HUES6 (cell line): Measurements from ENCODE around the gene GABRR3.

Source experiments
- H3K27ac ChIP-seq: 2 replicates; pipeline ENCODE4 v1.7.0; 2013; ENCODE audit warnings: low read depth, mild to moderate bottlenecking, low read length, inconsistent platforms
- H3K27me3 ChIP-seq: 2 replicates; pipeline ENCODE4 v1.6.1; 2013; ENCODE audit warnings: low read length; ENCODE audit not compliant: control insufficient read depth, insufficient read depth
- H3K36me3 ChIP-seq: 2 replicates; pipeline ENCODE4 v1.6.1; 2013; ENCODE audit warnings: low read length; ENCODE audit not compliant: control insufficient read depth, insufficient read depth
- H3K4me1 ChIP-seq: 2 replicates; pipeline ENCODE4 v1.6.1; 2013; ENCODE audit warnings: low read length; ENCODE audit not compliant: control insufficient read depth, insufficient read depth
- H3K4me3 ChIP-seq: 2 replicates; pipeline ENCODE4 v1.5.1; 2013; ENCODE audit warnings: low read depth, low read length
- H3K9ac ChIP-seq: one replicate; pipeline ENCODE4 v1.6.1; 2013; ENCODE audit warnings: mild to moderate bottlenecking, low read length
- H3K9me3 ChIP-seq: 2 replicates; pipeline ENCODE4 v1.6.1; 2013; ENCODE audit warnings: low read depth, low read length; ENCODE audit not compliant: control insufficient read depth, insufficient read depth

The GABRR3 gene

DNA sequence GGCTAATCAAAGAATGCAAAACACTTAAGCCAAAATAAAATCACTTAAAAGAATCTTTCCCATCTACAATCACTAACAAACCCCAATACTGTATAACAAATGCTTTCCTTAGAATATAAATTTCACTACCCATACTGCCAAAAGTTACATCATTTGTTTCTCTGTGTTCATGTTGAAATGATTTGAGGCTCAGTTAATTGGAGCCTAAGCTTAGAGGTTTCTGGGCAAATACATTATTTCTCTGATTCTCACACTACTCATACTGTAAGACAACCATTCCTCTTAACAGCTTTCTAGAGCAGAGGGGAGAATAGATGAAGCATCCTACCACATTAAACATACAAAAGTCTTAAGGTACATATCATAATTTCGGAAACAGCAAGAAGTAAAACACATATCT lies 65.0 kb downstream of the GABRR3 start:
- no peak overlapping the region for H3K9ac ChIP-seq
- H3K27ac ChIP-seq = no peak overlapping the region
- peaks cover 4% of the 10 kb centered on the region; the same call in 1 of the 2 replicates for H3K36me3 ChIP-seq
- peaks cover 9% of the 10 kb centered on the region for H3K4me1 ChIP-seq
- H3K27me3 ChIP-seq = peaks cover 8% of the 10 kb centered on the region
- no peak overlapping the region for H3K4me3 ChIP-seq
- no peaks in the 10 kb centered on the region for H3K9me3 ChIP-seq

DNA sequence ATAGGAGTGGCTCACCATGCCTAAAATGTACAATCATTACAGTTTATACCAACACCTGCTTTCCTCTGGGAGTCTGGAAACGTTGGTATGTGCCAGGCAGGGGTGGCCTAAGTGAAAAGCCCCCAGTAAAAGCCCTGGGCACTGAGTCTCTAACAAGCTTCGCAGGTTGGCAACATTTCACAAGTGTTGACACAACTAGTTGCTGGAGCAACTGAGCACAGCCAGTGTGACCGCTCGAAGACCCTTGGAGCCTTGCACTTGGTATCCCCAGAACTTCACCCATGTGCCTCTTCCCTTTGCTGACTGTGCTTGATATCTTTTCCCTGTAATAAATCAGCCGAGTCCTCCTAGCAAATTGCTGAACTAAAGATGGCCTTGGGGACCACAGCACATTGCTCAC lies 65.6 kb downstream of the GABRR3 start:
- no peak overlapping the region for H3K9ac ChIP-seq
- H3K4me3 ChIP-seq = no peak overlapping the region
- H3K27me3 ChIP-seq = peaks cover 8% of the 10 kb centered on the region

GRCh38 chr3:97968376-97968775 lies 66.7 kb downstream of the GABRR3 start:
- Histone ChIP-seq H3K9ac (no peak overlapping the region), H3K27me3 (peaks cover 7% of the 10 kb centered on the region), H3K36me3 (peaks cover 4% of the 10 kb centered on the region; the same call in 1 of the 2 replicates), H3K27ac (no peak overlapping the region), H3K4me1 (peaks cover 9% of the 10 kb centered on the region), H3K9me3 (no peaks in the 10 kb centered on the region), H3K4me3 (no peak overlapping the region)

More for the DNA sequence above, 65.6 kb downstream of the GABRR3 start:
- H3K27ac ChIP-seq = no peak overlapping the region
- H3K36me3 ChIP-seq = peaks cover 4% of the 10 kb centered on the region; the same call in 1 of the 2 replicates
- peaks cover 9% of the 10 kb centered on the region for H3K4me1 ChIP-seq
- H3K9me3 ChIP-seq = no peaks in the 10 kb centered on the region

- Histone ChIP-seq H3K27ac (no peak overlapping the region), H3K27me3 (peaks cover 3% of the 10 kb centered on the region; the same call in 1 of the 2 replicates), H3K9ac (no peak overlapping the region), H3K9me3 (no peaks in the 10 kb centered on the region), H3K36me3 (peaks cover 4% of the 10 kb centered on the region; the same call in 1 of the 2 replicates), H3K4me3 (no peak overlapping the region), H3K4me1 (peaks cover 9% of the 10 kb centered on the region)
Observed at GRCh38 chr3:97967966-97968365, 67.1 kb downstream of the GABRR3 start.

- Histone ChIP-seq H3K27ac (no peak overlapping the region), H3K36me3 (0 out of 2 replicates have a peak, but pooled peaks cover 5% of the 10 kb centered on the region), H3K27me3 (no peaks in the 10 kb centered on the region), H3K9ac (no peak overlapping the region), H3K4me3 (no peak overlapping the region), H3K4me1 (no peaks in the 10 kb centered on the region), H3K9me3 (no peaks in the 10 kb centered on the region)
Observed at GRCh38 chr3:97960993-97961766, 73.9 kb downstream of the GABRR3 start.

- 0 out of 2 replicates have a peak, but pooled peaks cover 5% of the 10 kb centered on the region for H3K36me3 ChIP-seq
Observed at GRCh38 chr3:97960551-97960950, 74.6 kb downstream of the GABRR3 start.

DNA sequence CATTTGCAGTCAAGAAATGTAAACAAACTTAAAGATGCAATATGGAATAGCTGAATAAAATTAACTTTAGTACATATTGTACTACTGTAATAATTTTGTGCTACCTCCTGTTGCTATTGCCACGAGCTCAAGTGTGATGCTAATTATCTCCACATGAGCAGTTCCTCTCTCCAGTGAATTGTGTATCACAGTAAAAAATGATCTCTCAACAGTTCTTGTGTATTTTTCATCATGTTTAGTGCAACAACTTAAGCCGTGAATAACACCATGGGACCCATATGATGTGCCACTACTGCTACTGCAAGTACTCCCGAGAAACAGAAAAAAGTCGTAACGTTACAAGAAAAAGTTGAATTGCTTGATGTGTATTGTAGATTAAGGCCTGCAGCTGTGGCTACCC lies 75.2 kb downstream of the GABRR3 start:
- H3K4me3 ChIP-seq = no peak overlapping the region
- H3K4me1 ChIP-seq = no peaks in the 10 kb centered on the region
- no peak overlapping the region for H3K9ac ChIP-seq
- H3K27me3 ChIP-seq = no peaks in the 10 kb centered on the region
- H3K36me3 ChIP-seq = 0 out of 2 replicates have a peak, but pooled peaks cover 5% of the 10 kb centered on the region
- H3K9me3 ChIP-seq = no peaks in the 10 kb centered on the region
- H3K27ac ChIP-seq = no peak overlapping the region

More at GRCh38 chr3:97960551-97960950, 74.6 kb downstream of the GABRR3 start:
- Histone ChIP-seq H3K4me1 (no peaks in the 10 kb centered on the region), H3K9ac (no peak overlapping the region), H3K9me3 (no peaks in the 10 kb centered on the region), H3K27ac (no peak overlapping the region), H3K27me3 (no peaks in the 10 kb centered on the region), H3K4me3 (no peak overlapping the region)

DNA sequence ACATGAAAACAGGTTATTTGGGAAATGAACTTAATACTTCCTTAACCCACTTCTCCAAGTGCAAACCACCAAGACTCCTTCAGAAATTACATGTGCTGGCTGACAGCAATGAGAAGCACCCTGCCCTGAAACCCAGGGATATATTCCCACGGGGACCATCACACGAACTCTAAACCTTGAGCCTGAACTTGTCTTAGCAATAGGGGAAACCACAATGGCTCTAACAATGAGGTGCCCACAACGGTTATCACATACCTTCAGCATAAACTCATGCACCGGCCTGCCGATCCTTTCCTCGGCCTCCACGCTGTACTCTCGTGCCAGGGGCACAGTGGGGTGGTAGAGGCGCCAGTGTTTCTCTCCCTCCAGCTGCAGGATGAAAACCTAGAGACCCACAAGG lies 76.3 kb downstream of the GABRR3 start:
- Histone ChIP-seq H3K9me3 (no peaks in the 10 kb centered on the region), H3K4me1 (no peaks in the 10 kb centered on the region), H3K4me3 (no peak overlapping the region), H3K36me3 (peaks cover 9% of the 10 kb centered on the region; the same call in 1 of the 2 replicates), H3K9ac (no peak overlapping the region), H3K27me3 (no peaks in the 10 kb centered on the region), H3K27ac (no peak overlapping the region)

GRCh38 chr3:97958396-97958795 lies 76.7 kb downstream of the GABRR3 start:
- no peaks in the 10 kb centered on the region for H3K9me3 ChIP-seq
- no peak overlapping the region for H3K27ac ChIP-seq
- peaks cover 12% of the 10 kb centered on the region; the same call in 1 of the 2 replicates for H3K36me3 ChIP-seq
- H3K4me1 ChIP-seq = no peaks in the 10 kb centered on the region
- no peaks in the 10 kb centered on the region for H3K27me3 ChIP-seq
- no peak overlapping the region for H3K9ac ChIP-seq
- H3K4me3 ChIP-seq = no peak overlapping the region

DNA sequence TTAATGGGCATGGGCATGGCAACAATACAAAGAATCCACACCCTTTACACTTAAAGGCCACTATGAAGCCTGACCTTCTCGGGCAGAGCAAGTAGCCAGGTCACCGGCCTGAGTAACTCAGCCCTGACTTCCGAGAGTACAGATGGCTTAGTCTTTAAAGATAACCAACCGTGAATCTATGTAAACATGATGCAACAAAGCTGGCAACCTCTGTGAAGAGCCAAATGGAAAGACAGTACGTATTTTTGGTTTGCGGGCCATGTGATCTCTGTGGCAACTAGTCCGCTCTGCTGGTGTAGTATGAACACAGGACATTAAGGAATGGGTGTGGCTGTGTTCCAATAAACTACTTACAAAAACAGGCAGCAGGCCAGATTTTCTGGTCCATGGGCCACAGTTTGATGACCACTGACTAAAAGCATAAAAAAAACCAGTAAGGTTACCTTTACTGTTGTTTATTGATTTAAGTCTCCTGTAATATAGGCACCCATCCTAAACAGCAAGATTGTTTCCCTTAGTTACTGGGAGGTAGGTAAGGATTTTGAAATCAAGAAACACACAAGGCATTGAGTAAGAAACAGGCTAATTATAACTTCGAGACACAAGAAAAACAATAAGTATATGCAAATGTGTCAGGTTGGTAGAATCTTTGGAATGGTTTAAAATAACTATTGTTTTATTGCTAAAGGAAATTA lies 77.4 kb downstream of the GABRR3 start:
- Histone ChIP-seq H3K9me3 (no peaks in the 10 kb centered on the region), H3K27me3 (no peaks in the 10 kb centered on the region), H3K4me1 (no peaks in the 10 kb centered on the region), H3K27ac (no peak overlapping the region), H3K36me3 (peaks cover 15% of the 10 kb centered on the region; the same call in 1 of the 2 replicates), H3K9ac (no peak overlapping the region), H3K4me3 (no peak overlapping the region)

DNA sequence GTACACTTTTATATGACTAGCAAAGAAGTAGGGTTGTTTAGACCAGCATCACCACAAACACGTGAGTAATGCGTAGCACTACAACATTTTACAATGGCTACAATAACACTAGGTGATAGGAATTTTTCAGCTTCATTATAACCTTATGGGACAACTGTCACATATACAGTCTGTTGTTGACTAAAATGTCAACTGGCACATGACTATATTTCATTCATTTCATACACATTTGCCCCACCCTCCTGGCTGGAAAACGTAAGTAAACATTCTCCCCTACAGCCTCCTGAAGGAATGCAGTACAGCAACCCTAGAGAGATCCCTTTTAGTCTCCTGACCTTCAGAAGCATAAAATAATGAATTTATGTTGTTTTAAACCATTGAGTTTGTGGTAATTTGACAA lies 79.1 kb downstream of the GABRR3 start:
- Histone ChIP-seq H3K27me3 (no peaks in the 10 kb centered on the region), H3K9me3 (no peaks in the 10 kb centered on the region), H3K4me1 (no peaks in the 10 kb centered on the region), H3K9ac (no peak overlapping the region), H3K4me3 (no peak overlapping the region), H3K36me3 (peaks cover 22% of the 10 kb centered on the region), H3K27ac (no peak overlapping the region)
